ENCODE measurements around the gene TIMMDC1. TPM values are rescaled to one million over a fixed set of nuclear protein-coding genes. Genes with fewer than 3 reads are reported as not detected.

Gene TIMMDC1
- total and polyA plus RNA-seq, 2 of the 13 experiments (the other 11 are each of a cell fraction or from before 2014, with no cell fraction given) = 50.0 to 77.8 TPM

GRCh38 chr3:119524931-119525662 lies 26.8 kb downstream of the TIMMDC1 start:
- WGBS (ENCODE audit: low lambda C conversion rate) = 82% methylated on average over 4 of the region's 4 CpGs
- Histone ChIP-seq H3K79me2 (ENCODE audit: insufficient read depth, low read length) (no peaks in the 10 kb centered on the region), H3K4me3 (replicated peaks in 1 of 3; ENCODE audit: insufficient read depth in 1 of 3, low read depth in 2 of 3, low read length in 3 of 3) (no peak overlapping the region), H3K27me3 (ENCODE audit: control insufficient read depth in 1 of 2, insufficient read depth in 2 of 2, low read length in 2 of 2) (no peaks in the 10 kb centered on the region), H3K36me3 (replicated peaks in 1 of 2; ENCODE audit: control insufficient read depth in 1 of 2, insufficient read depth in 2 of 2, low read length in 2 of 2) (peaks cover 8 to 28% of the 10 kb centered on the region in 2 experiments; a peak in 4 of 5 replicates), H3K9me3 (ENCODE audit: low read length) (peaks cover 14% of the 10 kb centered on the region; the same call in 1 of the 2 replicates), H4K20me1 (ENCODE audit: insufficient read depth, low read length) (no peaks in the 10 kb centered on the region), H2AFZ (ENCODE audit: low read length) (no peak overlapping the region), H3K4me2 (ENCODE audit: low read depth, low read length) (no peak overlapping the region), H3K27ac (ENCODE audit: extremely low read length, insufficient read depth, low read length) (no peak overlapping the region), H3K4me1 (ENCODE audit: insufficient read depth, low read length) (no peaks in the 10 kb centered on the region), H3K9ac (ENCODE audit: insufficient read depth, low read depth, low read length) (no peak overlapping the region)
- ATAC-seq = no peak
- TF ChIP-seq ZNF431 (CRISPR knock-in tag; IDR thresholded peaks at IDR 0.05; ENCODE audit: borderline replicate concordance, low read depth) (no peak), ZNF224 (CRISPR knock-in tag; IDR thresholded peaks at IDR 0.05) (no peak), SP140L (CRISPR knock-in tag; IDR thresholded peaks at IDR 0.05; ENCODE audit: borderline replicate concordance) (no peak), GTF2F1 (IDR thresholded peaks at IDR 0.05; ENCODE audit: low read length) (no peak), ZNF550 (CRISPR knock-in tag; IDR thresholded peaks at IDR 0.05; ENCODE audit: borderline replicate concordance) (no peak), ESRRA (CRISPR knock-in tag; IDR thresholded peaks at IDR 0.05; ENCODE audit: low read depth) (no peak), KLF9 (CRISPR knock-in tag; IDR thresholded peaks at IDR 0.05; ENCODE audit: low read depth) (no peak), ZNF557 (CRISPR knock-in tag; IDR thresholded peaks at IDR 0.05) (no peak), FOXA1 (IDR thresholded peaks at IDR 0.05) (no peak), FOXA1 (CRISPR knock-in tag; IDR thresholded peaks at IDR 0.05) (no peak), MTERF4 (CRISPR knock-in tag; IDR thresholded peaks at IDR 0.05) (no peak)
- TF ChIP-seq, protein P1, sequence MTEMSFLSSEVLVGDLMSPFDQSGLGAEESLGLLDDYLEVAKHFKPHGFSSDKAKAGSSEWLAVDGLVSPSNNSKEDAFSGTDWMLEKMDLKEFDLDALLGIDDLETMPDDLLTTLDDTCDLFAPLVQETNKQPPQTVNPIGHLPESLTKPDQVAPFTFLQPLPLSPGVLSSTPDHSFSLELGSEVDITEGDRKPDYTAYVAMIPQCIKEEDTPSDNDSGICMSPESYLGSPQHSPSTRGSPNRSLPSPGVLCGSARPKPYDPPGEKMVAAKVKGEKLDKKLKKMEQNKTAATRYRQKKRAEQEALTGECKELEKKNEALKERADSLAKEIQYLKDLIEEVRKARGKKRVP (CRISPR knock-in tag; IDR thresholded peaks at IDR 0.05) = no peak
- DNase-seq (ENCODE audit: low spot score) = no peak
- CTCF ChIA-PET (ENCODE audit: low intra/inter-chr PET ratio, low total read pairs) = no interaction called here
- in situ Hi-C loops (cut with HindIII; ENCODE audit: extremely low pct_ligation_motif_present, low pct_unique_long_range_greater_than_20kb) = no loop called here
- POLR2A ChIA-PET = no interaction called here
- BruUV-seq (replicated peaks) = no TSS peak
- intact Hi-C loops (cut with micrococcal nuclease; ENCODE audit: unreplicated experiment) = no loop called here
- FAIRE-seq = no peak

Data from HepG2 (cell line).